Activated B cell treated with CpG ODN at 0.5 μM for 24 hours (primary cell): ENCODE data around the gene FN3K. TPM values are rescaled to one million over a fixed set of nuclear protein-coding genes. Genes with fewer than 3 reads are reported as not detected.
"Not testable (repeated sequence)": the region's sequence is repeated elsewhere in the genome, so short reads cannot be mapped to it uniquely, and the experiment has no call there.

Source experiments
- ATAC-seq: fragments of 200-7000 bp; cut with Tn5 transposase; one replicate; pipeline ENCODE4 v1.10.0; 2021; ENCODE audit warnings: low read depth, mild to moderate bottlenecking, moderate library complexity
- CTCF ChIA-PET: fragments of 350-600 bp; sonication (Branson Sonifier 250); formaldehyde crosslinking; loops from one replicate; lab custom pipeline; 2021; ENCODE audit warnings: antibody characterized with exemption; lab: Charles Lee
- POLR2A ChIA-PET: fragments of 350-600 bp; sonication (Branson Sonifier 250); formaldehyde crosslinking; loops from one replicate; lab custom pipeline; 2021; ENCODE audit warnings: antibody characterized with exemption; lab: Charles Lee
- DNase-seq: peaks from one replicate; pipeline ENCODE4 v3.0.0; 2022
- H3K27ac Mint-ChIP-seq: one replicate; pipeline ENCODE4 v1.8.0; 2020; ENCODE audit warnings: mixed read lengths
- H3K27me3 Mint-ChIP-seq: one replicate; pipeline ENCODE4 v1.8.0; 2021; ENCODE audit warnings: mixed read lengths
- H3K36me3 Mint-ChIP-seq: one replicate; pipeline ENCODE4 v1.8.0; 2021; ENCODE audit warnings: low read depth, mixed read lengths
- H3K4me1 Mint-ChIP-seq: one replicate; pipeline ENCODE4 v1.8.0; 2021; ENCODE audit warnings: mixed read lengths
- H3K4me3 Mint-ChIP-seq: one replicate; pipeline ENCODE4 v1.8.0; 2020; ENCODE audit warnings: mild to moderate bottlenecking, mixed read lengths
- H3K9me3 Mint-ChIP-seq: one replicate; pipeline ENCODE4 v1.8.0; 2020; ENCODE audit warnings: mixed read lengths
- intact Hi-C: fragments of 100-400 bp; cut with micrococcal nuclease; formaldehyde crosslinking; loops from one replicate; pipeline ENCODE4 v1.15.1; 2024
- total RNA-seq: library from RNA; stranded (reverse); gene quantifications from 2 replicates; pipeline ENCODE4 v1.2.3, GENCODE V29; 2022
- TF ChIP-seq, protein P1 (sequence below): fragments of 200-600 bp; IDR thresholded peaks from one replicate; pipeline ENCODE4 v1.8.0; 2022; ENCODE audit warnings: antibody characterized with exemption, mild to moderate bottlenecking

Gene FN3K
- total RNA-seq, 1 donor from 2014 or later: 0.44 TPM

DNA sequence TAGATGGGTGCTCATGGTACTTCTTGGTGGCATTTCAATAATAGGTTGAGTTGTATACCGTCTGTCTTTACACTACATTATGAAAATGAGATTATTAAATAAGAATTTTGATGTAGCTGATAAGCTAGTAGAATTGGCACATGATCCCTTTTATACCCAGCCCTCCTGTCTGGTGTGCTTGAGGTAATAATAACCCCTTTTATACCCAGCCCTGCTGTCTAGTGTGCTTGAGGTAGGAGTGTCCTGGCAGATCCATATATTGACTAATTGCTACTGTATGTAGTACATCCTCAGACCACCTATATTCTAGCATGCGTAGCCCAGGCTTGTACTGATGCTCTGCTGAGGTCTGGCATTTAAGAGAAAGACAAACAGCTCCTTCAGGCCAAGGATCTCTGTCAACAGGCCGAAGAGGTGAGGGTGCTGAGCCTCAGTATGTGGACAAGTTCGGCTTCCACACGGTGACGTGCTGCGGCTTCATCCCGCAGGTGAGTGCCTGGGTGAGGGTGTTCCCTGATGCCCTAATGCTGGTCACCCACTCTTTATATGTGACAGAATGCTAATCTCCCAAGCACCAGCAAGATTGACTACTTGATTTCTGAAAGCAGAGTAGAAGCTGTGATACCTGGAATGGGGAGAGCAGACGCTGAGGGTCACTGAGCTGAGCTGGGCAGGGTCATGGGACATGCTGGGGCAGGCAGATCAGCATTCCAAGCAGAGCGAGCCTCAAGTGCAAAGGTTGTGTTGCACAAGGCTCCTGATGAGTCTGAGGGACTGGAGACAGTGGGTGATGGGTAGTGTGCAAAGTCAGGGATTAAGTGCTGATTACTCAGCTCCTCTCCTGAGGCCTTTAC, 5.7 kb downstream of the FN3K start:
- intact Hi-C loops: no loop called here
- Mint-ChIP-seq H3K27ac (no peak overlapping the region), H3K4me1 (peaks cover 2% of the 10 kb centered on the region), H3K9me3 (peaks cover 7% of the 10 kb centered on the region), H3K4me3 (no peak overlapping the region), H3K27me3 (peaks cover 2% of the 10 kb centered on the region), H3K36me3 (peaks cover 7% of the 10 kb centered on the region)
- ChIA-PET POLR2A (interaction anchor here (0.6 to 1.0 kb wide), 2 partner anchors 25 to 129 kb away, joined by 3 to 8 read pairs; partner anchors contain the start of gene FN3KRP), CTCF (no interaction called here)
- DNase-seq (no peak), ATAC-seq (no peak)
- TF ChIP-seq, protein P1, sequence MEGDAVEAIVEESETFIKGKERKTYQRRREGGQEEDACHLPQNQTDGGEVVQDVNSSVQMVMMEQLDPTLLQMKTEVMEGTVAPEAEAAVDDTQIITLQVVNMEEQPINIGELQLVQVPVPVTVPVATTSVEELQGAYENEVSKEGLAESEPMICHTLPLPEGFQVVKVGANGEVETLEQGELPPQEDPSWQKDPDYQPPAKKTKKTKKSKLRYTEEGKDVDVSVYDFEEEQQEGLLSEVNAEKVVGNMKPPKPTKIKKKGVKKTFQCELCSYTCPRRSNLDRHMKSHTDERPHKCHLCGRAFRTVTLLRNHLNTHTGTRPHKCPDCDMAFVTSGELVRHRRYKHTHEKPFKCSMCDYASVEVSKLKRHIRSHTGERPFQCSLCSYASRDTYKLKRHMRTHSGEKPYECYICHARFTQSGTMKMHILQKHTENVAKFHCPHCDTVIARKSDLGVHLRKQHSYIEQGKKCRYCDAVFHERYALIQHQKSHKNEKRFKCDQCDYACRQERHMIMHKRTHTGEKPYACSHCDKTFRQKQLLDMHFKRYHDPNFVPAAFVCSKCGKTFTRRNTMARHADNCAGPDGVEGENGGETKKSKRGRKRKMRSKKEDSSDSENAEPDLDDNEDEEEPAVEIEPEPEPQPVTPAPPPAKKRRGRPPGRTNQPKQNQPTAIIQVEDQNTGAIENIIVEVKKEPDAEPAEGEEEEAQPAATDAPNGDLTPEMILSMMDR: no peak

DNA sequence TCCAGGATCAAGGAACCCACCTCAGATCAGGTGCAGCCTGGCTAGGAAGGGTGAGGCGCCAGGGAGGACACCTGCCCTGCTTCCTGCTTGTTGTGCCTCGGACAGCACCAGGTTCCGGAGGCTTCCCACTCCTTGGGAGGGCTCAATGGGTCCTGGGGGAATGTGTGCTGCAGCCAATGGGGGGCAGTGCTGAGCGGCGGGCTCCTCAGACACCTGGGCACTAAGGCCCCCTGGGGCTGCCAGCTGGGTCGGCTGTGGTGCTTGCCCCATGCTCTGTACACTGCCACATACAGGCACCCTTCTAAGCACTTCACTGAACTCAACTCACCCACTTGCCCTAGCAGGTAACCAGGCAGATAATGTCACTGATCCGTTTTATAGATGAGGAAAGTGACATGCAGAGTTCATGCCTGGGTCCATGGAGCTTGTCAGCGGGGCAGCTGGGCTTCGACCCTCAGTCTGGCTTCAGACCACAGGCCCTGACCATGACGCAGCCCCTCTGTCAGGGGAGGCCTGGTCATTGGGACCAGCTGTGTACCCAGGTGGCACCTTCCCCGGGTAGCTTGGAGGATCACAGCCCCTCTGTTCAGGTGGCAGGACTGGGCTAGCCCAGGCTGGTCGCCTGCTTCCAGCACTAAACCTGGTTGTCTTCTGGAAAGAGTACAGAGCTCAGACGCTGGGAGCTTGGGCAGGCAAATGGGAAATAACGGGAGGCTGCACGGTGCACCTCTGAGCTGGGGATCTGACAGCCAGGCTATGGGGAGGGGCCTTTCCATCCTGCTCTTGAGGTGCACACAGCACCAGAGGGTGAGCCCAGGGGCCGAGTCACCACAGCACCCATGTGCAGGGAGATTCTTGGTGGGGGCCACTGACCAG, 8.2 kb downstream of the FN3K start:
- TF ChIP-seq, protein P1: no peak
- no peak for DNase-seq
- H3K4me3 Mint-ChIP-seq: no peak overlapping the region

DNA sequence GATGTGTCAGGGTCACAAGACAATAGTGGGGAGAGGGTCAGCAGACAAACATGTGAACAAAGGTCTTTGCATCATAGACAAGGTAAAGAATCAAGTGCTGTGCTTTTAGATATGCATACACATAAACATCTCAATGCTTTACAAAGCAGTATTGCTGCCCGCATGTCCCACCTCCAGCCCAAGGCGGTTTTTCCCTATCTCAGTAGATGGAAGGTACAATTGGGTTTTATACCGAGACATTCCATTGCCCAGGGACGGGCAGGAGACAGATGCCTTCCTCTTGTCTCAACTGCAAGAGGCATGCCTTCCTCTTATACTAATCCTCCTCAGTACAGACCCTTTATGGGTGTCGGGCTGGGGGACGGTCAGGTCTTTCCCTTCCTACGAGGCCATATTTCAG, 9.3 kb downstream of the FN3K start:
- DNase-seq, H3K4me3 Mint-ChIP-seq, H3K9me3 Mint-ChIP-seq, CTCF ChIA-PET, H3K27ac Mint-ChIP-seq, H3K36me3 Mint-ChIP-seq, H3K27me3 Mint-ChIP-seq, intact Hi-C loops, POLR2A ChIA-PET, H3K4me1 Mint-ChIP-seq, ATAC-seq: not testable (repeated sequence)

More for the DNA sequence above, 8.2 kb downstream of the FN3K start:
- H3K27ac Mint-ChIP-seq: no peak overlapping the region
- H3K4me1 Mint-ChIP-seq: no peaks in the 10 kb centered on the region
- peaks cover 9% of the 10 kb centered on the region for H3K9me3 Mint-ChIP-seq
- POLR2A ChIA-PET: no interaction called here
- CTCF ChIA-PET: no interaction called here
- peaks cover 7% of the 10 kb centered on the region for H3K36me3 Mint-ChIP-seq
- intact Hi-C loops: no loop called here
- ATAC-seq: no peak
- H3K27me3 Mint-ChIP-seq: no peaks in the 10 kb centered on the region

DNA sequence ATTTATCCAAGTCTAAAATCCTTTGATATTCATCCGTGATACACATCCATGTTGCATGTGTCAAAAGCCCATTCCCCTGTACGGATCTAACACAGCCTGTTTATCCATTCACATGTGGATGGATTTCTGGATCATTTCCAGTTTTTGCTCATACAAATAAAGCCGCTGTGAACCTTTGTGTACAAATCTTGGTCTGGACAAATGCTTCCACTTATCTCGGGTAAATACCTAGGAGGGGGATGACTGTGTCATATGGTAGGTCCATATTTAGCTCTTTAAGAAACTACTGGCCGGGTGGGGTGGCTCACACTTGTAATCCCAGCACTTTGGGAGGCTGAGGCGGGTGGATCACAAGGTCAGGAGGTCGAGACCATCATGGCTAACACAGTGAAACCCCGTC, 10.1 kb downstream of the FN3K start:
- ChIA-PET CTCF (no interaction called here), POLR2A (interaction anchor here (0.7 kb wide), 1 partner anchor 56 kb away, joined by 4 read pairs; no protein-coding TSS in a partner anchor)
- intact Hi-C loops: no loop called here
- no peaks in the 10 kb centered on the region for H3K27me3 Mint-ChIP-seq
- H3K9me3 Mint-ChIP-seq: peaks cover 9% of the 10 kb centered on the region
- DNase-seq (no peak), ATAC-seq (no peak)
- no peak overlapping the region for H3K27ac Mint-ChIP-seq
- peaks cover 7% of the 10 kb centered on the region for H3K36me3 Mint-ChIP-seq
- no peak overlapping the region for H3K4me3 Mint-ChIP-seq
- TF ChIP-seq, protein P1: no peak
- no peaks in the 10 kb centered on the region for H3K4me1 Mint-ChIP-seq

- no peak overlapping the region for H3K27ac Mint-ChIP-seq
- peaks cover 12% of the 10 kb centered on the region for H3K4me1 Mint-ChIP-seq
- DNase-seq (no peak), ATAC-seq (no peak)
- TF ChIP-seq, protein P1: no peak
- H3K36me3 Mint-ChIP-seq: no peaks in the 10 kb centered on the region
- H3K27me3 Mint-ChIP-seq: no peaks in the 10 kb centered on the region
- intact Hi-C loops: no loop called here
- POLR2A ChIA-PET: no interaction called here
- CTCF ChIA-PET: no interaction called here
- peaks cover 5% of the 10 kb centered on the region for H3K9me3 Mint-ChIP-seq
- H3K4me3 Mint-ChIP-seq: no peak overlapping the region
Measured at GRCh38 chr17:82748756-82749155, 13.3 kb downstream of the FN3K start.
